ENCODE measurements around the gene EXOSC3.

GRCh38 chr9:37747271-37747753, 37.6 kb downstream of the EXOSC3 start:
- TF ChIP-seq CTCF (IDR thresholded peaks at IDR 0.05) (peak; percentile 92), EZH2 (IDR thresholded peaks at IDR 0.05; ENCODE audit: borderline replicate concordance, insufficient read depth, low read depth, low read length, poor library complexity, severe bottlenecking) (no peak)

Measured in B cell (primary cell).